Endothelial cell (in vitro differentiated cells): ENCODE results near the gene DIS3L2. TPM values are rescaled to one million over a fixed set of nuclear protein-coding genes. Genes with fewer than 3 reads are reported as not detected.
"Not testable (repeated sequence)": the region's sequence is repeated elsewhere in the genome, so short reads cannot be mapped to it uniquely, and the experiment has no call there.

ENCODE experiments used
- DNase-seq: peaks from one replicate; pipeline ENCODE4 v3.0.0; 2021; ENCODE audit warnings: low spot score
- H3K27ac Mint-ChIP-seq: one replicate; pipeline ENCODE4 v1.8.0; 2021; ENCODE audit warnings: mixed read lengths, inconsistent platforms; ENCODE audit not compliant: unreplicated experiment
- H3K27me3 Mint-ChIP-seq: one replicate; pipeline ENCODE4 v1.8.0; 2021; ENCODE audit warnings: mild to moderate bottlenecking, moderate library complexity, mixed read lengths, inconsistent platforms; ENCODE audit not compliant: unreplicated experiment
- H3K36me3 Mint-ChIP-seq: one replicate; pipeline ENCODE4 v1.8.0; 2021; ENCODE audit warnings: mild to moderate bottlenecking, low read depth, mixed read lengths, inconsistent platforms; ENCODE audit not compliant: unreplicated experiment
- H3K4me1 Mint-ChIP-seq: one replicate; pipeline ENCODE4 v1.8.0; 2021; ENCODE audit warnings: mild to moderate bottlenecking, mixed read lengths, inconsistent platforms; ENCODE audit not compliant: unreplicated experiment
- H3K4me3 Mint-ChIP-seq: one replicate; pipeline ENCODE4 v1.8.0; 2021; ENCODE audit warnings: mild to moderate bottlenecking, mixed read lengths, inconsistent platforms; ENCODE audit not compliant: unreplicated experiment
- H3K9me3 Mint-ChIP-seq: one replicate; pipeline ENCODE4 v1.8.0; 2021; ENCODE audit warnings: mixed read lengths, inconsistent platforms; ENCODE audit not compliant: unreplicated experiment
- CTCF ChIP-seq: fragments of 200-600 bp; sonication (generic); IDR thresholded peaks from one replicate; pipeline ENCODE4 v1.5.0; 2021; ENCODE audit warnings: antibody characterized with exemption; ENCODE audit not compliant: unreplicated experiment
- total RNA-seq: library from RNA; stranded (reverse); fragmentation: NEBNext Ultra II Directional; extraction: Animal tissue kit (Norgen Biotek cat#: 25700); gene quantifications from one replicate; pipeline ENCODE4 v1.2.1, GENCODE V29; 2021; ENCODE audit not compliant: unreplicated experiment

DIS3L2 gene
- total RNA-seq, 1 donor from 2014 or later: 42.1 TPM

DNA sequence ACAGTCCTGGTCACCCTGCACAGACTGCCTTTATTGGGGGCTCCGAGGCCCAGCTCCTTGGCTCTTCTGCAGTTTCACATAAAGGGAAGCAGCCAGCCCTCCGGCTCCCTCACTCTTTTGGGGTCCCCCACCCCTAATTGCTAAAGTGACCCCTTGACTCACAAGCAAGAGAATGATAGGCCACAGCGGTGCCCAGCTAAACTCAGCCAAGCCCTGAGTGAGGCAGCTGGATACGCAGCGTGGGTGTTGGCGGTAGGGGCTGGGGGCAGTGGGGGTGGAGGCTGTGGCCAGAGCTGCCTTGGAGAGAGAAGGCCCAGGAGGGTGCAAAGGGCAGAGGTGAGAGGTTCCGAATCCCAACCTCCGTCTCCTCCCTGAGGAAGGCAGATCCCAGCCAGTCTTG lies 391.6 kb downstream of the DIS3L2 start:
- DNase-seq: no peak
- Mint-ChIP-seq H3K27me3 (peaks cover 8% of the 10 kb centered on the region), H3K4me3 (no peak overlapping the region), H3K9me3 (no peaks in the 10 kb centered on the region), H3K4me1 (no peaks in the 10 kb centered on the region), H3K27ac (no peak overlapping the region), H3K36me3 (no peaks in the 10 kb centered on the region)
- TF ChIP-seq CTCF: no peak

- Mint-ChIP-seq H3K27me3 (peaks cover 8% of the 10 kb centered on the region), H3K9me3 (no peaks in the 10 kb centered on the region), H3K27ac (no peak overlapping the region), H3K4me3 (no peak overlapping the region), H3K4me1 (no peaks in the 10 kb centered on the region), H3K36me3 (no peaks in the 10 kb centered on the region)
- no peak for TF ChIP-seq CTCF
- DNase-seq: no peak
Measured at GRCh38 chr2:232353660-232354059, 392.1 kb downstream of the DIS3L2 start.

GRCh38 chr2:232354069-232354468 lies 392.6 kb downstream of the DIS3L2 start:
- Mint-ChIP-seq H3K27ac (no peak overlapping the region), H3K4me3 (no peak overlapping the region), H3K9me3 (no peaks in the 10 kb centered on the region), H3K4me1 (no peaks in the 10 kb centered on the region), H3K27me3 (peaks cover 8% of the 10 kb centered on the region), H3K36me3 (no peaks in the 10 kb centered on the region)
- DNase-seq: no peak
- TF ChIP-seq CTCF: no peak

DNA sequence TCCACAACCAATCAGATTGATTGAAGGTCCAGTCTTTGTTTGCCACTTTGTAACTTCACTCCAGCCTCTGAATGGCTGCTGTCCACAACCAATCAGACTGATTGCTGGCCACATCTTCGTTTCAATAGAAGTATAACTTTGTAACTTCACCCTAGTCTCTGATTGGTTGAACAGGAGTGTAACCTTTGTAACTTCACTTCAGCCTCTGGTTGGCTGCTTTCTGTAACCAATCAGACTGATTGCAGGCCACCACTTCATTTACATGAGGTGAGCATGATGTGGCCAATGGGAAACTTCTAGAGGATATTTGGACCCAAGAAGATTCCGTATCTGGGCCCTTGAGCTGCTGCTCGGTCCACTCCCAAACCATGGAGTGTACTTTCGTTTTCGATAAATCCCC lies 400.1 kb downstream of the DIS3L2 start:
- H3K36me3 Mint-ChIP-seq: no peaks in the 10 kb centered on the region
- peaks cover 8% of the 10 kb centered on the region for H3K27me3 Mint-ChIP-seq
- H3K4me3 Mint-ChIP-seq: no peak overlapping the region
- DNase-seq: no peak
- peaks cover 2% of the 10 kb centered on the region for H3K4me1 Mint-ChIP-seq
- H3K27ac Mint-ChIP-seq: no peak overlapping the region
- H3K9me3 Mint-ChIP-seq: no peaks in the 10 kb centered on the region
- no peak for TF ChIP-seq CTCF

DNA sequence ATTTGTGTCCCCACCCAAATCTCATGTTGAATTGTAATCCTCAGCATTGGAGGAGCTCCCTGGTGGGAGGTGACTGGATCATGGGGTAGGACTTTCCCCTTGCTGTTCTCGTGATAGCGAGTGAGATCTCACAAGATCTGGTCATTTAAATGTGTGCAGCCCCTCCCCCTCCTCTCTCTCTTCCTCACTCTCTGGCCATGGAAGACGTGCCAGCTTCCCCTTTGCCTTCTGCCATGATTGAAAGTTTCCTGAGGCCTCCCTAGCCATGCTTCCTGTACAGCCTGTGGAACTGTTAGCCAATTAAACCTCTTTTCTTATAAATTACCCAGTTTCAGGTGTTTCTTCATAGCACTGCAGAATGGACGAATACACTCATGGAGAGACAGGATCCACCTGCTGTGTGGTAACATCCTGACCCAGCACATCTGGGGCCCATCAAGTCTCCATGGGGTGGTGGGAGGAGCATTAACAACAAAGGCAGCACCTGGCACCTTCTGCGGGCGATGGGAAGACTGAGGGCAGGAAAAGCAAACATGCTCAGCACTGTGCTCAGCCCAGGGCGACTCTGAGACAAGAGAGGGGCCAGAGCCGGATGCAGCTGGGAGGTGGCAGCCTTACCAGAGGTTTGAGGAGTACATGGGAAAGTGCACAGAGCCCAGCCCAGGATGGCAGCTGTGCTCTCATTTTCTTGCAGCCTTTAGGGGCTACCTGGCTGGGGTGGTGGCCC lies 400.8 kb downstream of the DIS3L2 start:
- Mint-ChIP-seq H3K4me3 (no peak overlapping the region), H3K27ac (no peak overlapping the region), H3K27me3 (peaks cover 9% of the 10 kb centered on the region), H3K9me3 (no peaks in the 10 kb centered on the region), H3K36me3 (no peaks in the 10 kb centered on the region), H3K4me1 (peaks cover 2% of the 10 kb centered on the region)
- TF ChIP-seq CTCF: no peak
- no peak for DNase-seq

GRCh38 chr2:232363064-232363783 lies 401.7 kb downstream of the DIS3L2 start:
- H3K27ac Mint-ChIP-seq, H3K4me3 Mint-ChIP-seq, H3K9me3 Mint-ChIP-seq, H3K36me3 Mint-ChIP-seq, DNase-seq, H3K4me1 Mint-ChIP-seq: not testable (repeated sequence)
- H3K27me3 Mint-ChIP-seq: peaks cover 12% of the 10 kb centered on the region
